Measurements from ENCODE around the gene SLC25A21.

Gene SLC25A21

DNA sequence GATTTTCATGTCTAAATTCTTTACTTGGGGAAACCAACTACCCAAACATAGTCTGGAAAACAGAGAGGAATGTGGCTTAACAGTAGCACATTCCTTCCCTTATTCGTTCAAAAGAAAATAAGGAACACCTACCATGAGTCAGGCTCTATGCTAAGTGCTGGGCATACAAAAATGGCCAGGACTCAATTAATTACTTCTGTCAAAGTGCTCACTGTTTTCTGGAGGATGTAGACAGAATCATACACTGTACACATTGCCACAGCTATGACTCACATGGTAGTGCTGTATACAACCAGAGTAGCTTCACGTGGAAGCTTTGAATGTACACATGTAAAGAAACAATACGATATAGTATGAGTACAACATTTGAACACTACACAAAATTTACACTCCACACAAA is 50.1 kb downstream of the SLC25A21 start:
- TF ChIP-seq, protein P1, sequence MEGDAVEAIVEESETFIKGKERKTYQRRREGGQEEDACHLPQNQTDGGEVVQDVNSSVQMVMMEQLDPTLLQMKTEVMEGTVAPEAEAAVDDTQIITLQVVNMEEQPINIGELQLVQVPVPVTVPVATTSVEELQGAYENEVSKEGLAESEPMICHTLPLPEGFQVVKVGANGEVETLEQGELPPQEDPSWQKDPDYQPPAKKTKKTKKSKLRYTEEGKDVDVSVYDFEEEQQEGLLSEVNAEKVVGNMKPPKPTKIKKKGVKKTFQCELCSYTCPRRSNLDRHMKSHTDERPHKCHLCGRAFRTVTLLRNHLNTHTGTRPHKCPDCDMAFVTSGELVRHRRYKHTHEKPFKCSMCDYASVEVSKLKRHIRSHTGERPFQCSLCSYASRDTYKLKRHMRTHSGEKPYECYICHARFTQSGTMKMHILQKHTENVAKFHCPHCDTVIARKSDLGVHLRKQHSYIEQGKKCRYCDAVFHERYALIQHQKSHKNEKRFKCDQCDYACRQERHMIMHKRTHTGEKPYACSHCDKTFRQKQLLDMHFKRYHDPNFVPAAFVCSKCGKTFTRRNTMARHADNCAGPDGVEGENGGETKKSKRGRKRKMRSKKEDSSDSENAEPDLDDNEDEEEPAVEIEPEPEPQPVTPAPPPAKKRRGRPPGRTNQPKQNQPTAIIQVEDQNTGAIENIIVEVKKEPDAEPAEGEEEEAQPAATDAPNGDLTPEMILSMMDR (IDR thresholded peaks at IDR 0.05; ENCODE audit: insufficient read depth, low read length, missing control alignments), result no peak
- no peak overlapping the region for H3K4me3 ChIP-seq (ENCODE audit: low read depth, low read length)
- POLR2A ChIA-PET, result no interaction called here
- CTCF ChIA-PET, result interaction anchor here (0.8 to 1.0 kb wide), 2 partner anchors 28 to 569 kb away, joined by 3 read pairs; no protein-coding TSS in a partner anchor
- peak; percentile 33 for DNase-seq (ENCODE audit: low read depth, low spot score)

GRCh38 chr14:37118673-37119366 is 53.6 kb downstream of the SLC25A21 start:
- ChIA-PET CTCF (interaction anchor here (1.1 to 4.6 kb wide), 7 partner anchors 10 to 563 kb away, joined by 3 to 34 read pairs (median 13); no protein-coding TSS in a partner anchor), POLR2A (no interaction called here)
- no peak overlapping the region for H3K4me3 ChIP-seq (ENCODE audit: low read depth, low read length)
- TF ChIP-seq, protein P1 (IDR thresholded peaks at IDR 0.05; ENCODE audit: insufficient read depth, low read length, missing control alignments), result no peak
- DNase-seq (ENCODE audit: low read depth, low spot score), result no peak

- H3K4me3 ChIP-seq (ENCODE audit: low read depth, low read length), result no peak overlapping the region
- TF ChIP-seq, protein P1 (IDR thresholded peaks at IDR 0.05; ENCODE audit: insufficient read depth, low read length, missing control alignments), result peak; percentile 55
- ChIA-PET POLR2A (interaction anchor here (0.7 kb wide), 1 partner anchor 82 kb away, joined by 4 read pairs; no protein-coding TSS in a partner anchor), CTCF (interaction anchor here (0.6 to 4.6 kb wide), 26 partner anchors 8 to 564 kb away, joined by 3 to 38 read pairs (median 5); no protein-coding TSS in a partner anchor)
- no peak for DNase-seq (ENCODE audit: low read depth, low spot score)
These were observed 55.2 kb downstream of the SLC25A21 start for GRCh38 chr14:37116933-37117849.

DNA sequence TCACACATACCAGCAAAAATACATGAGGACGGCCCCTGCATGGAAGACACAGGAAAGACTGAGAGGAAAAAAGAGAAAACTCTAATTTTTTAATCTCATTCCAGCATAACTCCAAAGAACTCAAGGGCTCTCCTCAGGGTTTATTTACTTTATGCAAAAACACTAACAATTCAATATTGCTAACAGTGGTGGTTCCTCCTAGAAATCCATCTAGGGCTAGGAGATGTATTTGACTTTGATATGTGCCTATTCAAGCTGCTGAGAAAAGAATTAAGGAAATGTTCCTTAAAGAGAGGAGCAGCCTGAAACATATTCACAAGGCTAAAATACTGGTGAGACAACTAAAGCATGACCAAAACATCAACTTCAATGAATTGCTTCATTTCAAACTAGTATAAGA is 57.0 kb downstream of the SLC25A21 start:
- TF ChIP-seq, protein P1 (IDR thresholded peaks at IDR 0.05; ENCODE audit: insufficient read depth, low read length, missing control alignments), result no peak
- ChIA-PET CTCF (interaction anchor here (3.3 to 4.6 kb wide), 4 partner anchors 35 to 560 kb away, joined by 17 to 38 read pairs (median 34); no protein-coding TSS in a partner anchor), POLR2A (no interaction called here)
- no peak overlapping the region for H3K4me3 ChIP-seq (ENCODE audit: low read depth, low read length)
- no peak for DNase-seq (ENCODE audit: low read depth, low spot score)

- no peak for DNase-seq (ENCODE audit: low read depth, low spot score)
- H3K4me3 ChIP-seq (ENCODE audit: low read depth, low read length), result no peak overlapping the region
- CTCF ChIA-PET, result interaction anchor here (2.0 to 4.6 kb wide), 2 partner anchors 36 kb away, joined by 7 to 33 read pairs; no protein-coding TSS in a partner anchor
- TF ChIP-seq, protein P1 (IDR thresholded peaks at IDR 0.05; ENCODE audit: insufficient read depth, low read length, missing control alignments), result no peak
- POLR2A ChIA-PET, result no interaction called here
These were observed 57.8 kb downstream of the SLC25A21 start for GRCh38 chr14:37114559-37114958.
